Right atrium auricular region (tissue), 2 donors: ENCODE data around the gene SPATS2. TPM values are rescaled to one million over a fixed set of nuclear protein-coding genes. Genes with fewer than 3 reads are reported as not detected.

Experiments
- DNase-seq: peaks from one replicate; pipeline ENCODE4 v3.0.0-alpha.2; 2019; ENCODE audit warnings: low spot score
- H3K27ac ChIP-seq, 2 donors: fragments of 200-600 bp; sonication (generic); 1 replicate in 1 of 2; 2 replicates in 1 of 2; pipeline ENCODE4 v1.5.1; 2016 to 2019
- H3K27me3 ChIP-seq, 2 donors: fragments of 200-600 bp; sonication (generic); one replicate each; pipeline versions ENCODE4 v1.5.1 to v1.6.0; 2017 to 2019
- H3K36me3 ChIP-seq: fragments of 200-600 bp; sonication (generic); one replicate; pipeline ENCODE4 v1.5.1; 2016
- H3K4me1 ChIP-seq, 2 donors: fragments of 200-600 bp; sonication (generic); one replicate each; pipeline versions ENCODE4 v1.5.1 to v1.6.0; 2017 to 2019
- H3K4me3 ChIP-seq, 2 donors: fragments of 200-600 bp; sonication (generic); 1 replicate in 1 of 2; 2 replicates in 1 of 2; pipeline ENCODE4 v1.5.1; 2017 to 2019; ENCODE audit warnings: mild to moderate bottlenecking in 1 of 2, moderate library complexity in 1 of 2
- H3K9me3 ChIP-seq, 2 donors: fragments of 200-600 bp; sonication (generic); one replicate each; pipeline ENCODE4 v1.5.1; 2019
- total RNA-seq, 2 donors: library from RNA; depleted of rRNA; stranded (reverse); fragments of >200 nt; gene quantifications; one replicate each; pipeline ENCODE4 v1.1.0, GENCODE V29; 2016
- TF ChIP-seq, protein P1 (sequence below), 2 donors: fragments of 200-600 bp; sonication (generic); IDR thresholded peaks; one replicate each; pipeline ENCODE4 v1.5.1; 2019; ENCODE audit warnings: antibody characterized with exemption in 2 of 2

SPATS2 gene
- total RNA-seq, 2 donors from 2014 or later = 4.6 to 7.6 TPM

DNA sequence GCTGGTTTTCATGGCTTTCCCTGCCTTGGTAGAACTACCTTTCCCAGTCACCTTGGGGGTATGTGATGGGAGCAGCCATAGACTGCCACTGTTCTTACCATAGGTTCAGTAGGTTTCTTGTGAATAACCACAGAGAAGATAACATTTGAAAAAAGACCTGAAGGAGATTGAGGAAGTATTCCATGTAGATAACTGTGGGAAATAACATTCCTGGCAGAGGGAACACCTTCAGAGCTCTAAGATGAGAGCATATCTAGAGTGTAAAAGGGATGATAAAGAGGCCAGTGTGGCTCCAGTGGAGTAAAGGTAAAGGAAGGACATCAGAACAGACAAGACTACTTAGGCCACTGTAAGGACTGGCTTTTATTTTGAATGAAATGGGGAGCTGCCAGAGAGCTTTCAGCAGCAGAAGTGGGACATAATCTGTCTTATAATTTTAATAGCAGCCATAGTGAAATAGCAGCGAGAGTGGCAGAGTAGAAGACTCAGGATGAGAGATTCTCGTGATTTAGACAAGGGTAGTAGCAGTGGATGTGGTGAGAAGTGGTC, 88.9 kb downstream of the SPATS2 start:
- TF ChIP-seq, protein P1, sequence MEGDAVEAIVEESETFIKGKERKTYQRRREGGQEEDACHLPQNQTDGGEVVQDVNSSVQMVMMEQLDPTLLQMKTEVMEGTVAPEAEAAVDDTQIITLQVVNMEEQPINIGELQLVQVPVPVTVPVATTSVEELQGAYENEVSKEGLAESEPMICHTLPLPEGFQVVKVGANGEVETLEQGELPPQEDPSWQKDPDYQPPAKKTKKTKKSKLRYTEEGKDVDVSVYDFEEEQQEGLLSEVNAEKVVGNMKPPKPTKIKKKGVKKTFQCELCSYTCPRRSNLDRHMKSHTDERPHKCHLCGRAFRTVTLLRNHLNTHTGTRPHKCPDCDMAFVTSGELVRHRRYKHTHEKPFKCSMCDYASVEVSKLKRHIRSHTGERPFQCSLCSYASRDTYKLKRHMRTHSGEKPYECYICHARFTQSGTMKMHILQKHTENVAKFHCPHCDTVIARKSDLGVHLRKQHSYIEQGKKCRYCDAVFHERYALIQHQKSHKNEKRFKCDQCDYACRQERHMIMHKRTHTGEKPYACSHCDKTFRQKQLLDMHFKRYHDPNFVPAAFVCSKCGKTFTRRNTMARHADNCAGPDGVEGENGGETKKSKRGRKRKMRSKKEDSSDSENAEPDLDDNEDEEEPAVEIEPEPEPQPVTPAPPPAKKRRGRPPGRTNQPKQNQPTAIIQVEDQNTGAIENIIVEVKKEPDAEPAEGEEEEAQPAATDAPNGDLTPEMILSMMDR (IDR thresholded peaks at IDR 0.05) = no peak

DNA sequence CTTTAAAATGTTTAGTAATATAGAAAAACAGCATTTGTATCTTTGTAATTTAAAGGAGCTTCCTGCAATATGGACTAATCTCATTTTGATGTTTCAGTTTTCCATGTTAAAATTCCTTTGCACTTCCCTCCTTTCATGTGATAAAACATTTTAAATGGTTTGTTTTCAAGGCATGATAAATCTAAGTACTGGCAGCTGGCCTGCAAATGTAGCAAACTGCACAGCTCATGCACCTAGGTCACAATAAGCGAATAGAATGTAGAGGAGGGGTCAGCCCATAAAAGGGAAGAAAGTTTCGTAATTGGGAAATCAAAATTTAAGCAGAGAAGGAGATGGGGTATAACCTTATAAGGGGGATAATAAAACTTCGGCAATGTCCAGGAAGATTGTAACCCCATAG, 91.6 kb downstream of the SPATS2 start:
- TF ChIP-seq, protein P1 (IDR thresholded peaks at IDR 0.05) = no peak
- Histone ChIP-seq H3K4me3 (no peak overlapping the region), H3K27ac (no peak overlapping the region), H3K4me1 (peaks cover 0 to 26% of the 10 kb centered on the region in 2 donors), H3K27me3 (no peaks in the 10 kb centered on the region), H3K9me3 (no peaks in the 10 kb centered on the region), H3K36me3 (no peaks in the 10 kb centered on the region)
- no peak for DNase-seq

More for the DNA sequence above, 88.9 kb downstream of the SPATS2 start:
- Histone ChIP-seq H3K4me1 (peaks cover 0 to 11% of the 10 kb centered on the region in 2 donors), H3K9me3 (no peaks in the 10 kb centered on the region), H3K4me3 (no peak overlapping the region), H3K27ac (no peak overlapping the region), H3K36me3 (no peaks in the 10 kb centered on the region), H3K27me3 (no peaks in the 10 kb centered on the region)
- no peak for DNase-seq

DNA sequence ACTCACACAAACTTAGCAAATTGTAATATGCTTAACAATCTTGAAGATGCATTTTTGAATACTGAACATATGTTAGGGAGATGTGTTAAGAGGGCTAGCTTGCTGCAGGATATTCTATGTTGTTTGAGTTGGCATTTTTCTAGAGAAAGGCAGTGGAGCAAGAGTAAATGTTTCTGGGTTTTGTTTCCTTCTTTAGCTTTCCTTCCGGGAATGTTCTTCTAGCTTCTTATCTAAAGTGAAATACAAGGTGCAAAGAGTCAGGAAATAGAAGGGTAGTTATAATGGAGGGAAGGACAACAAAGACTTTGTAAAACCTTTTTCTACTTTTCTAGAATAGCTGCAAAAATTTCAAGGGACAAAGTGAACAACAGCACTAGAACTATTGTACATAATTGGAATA, 94.0 kb downstream of the SPATS2 start:
- TF ChIP-seq, protein P1 (IDR thresholded peaks at IDR 0.05) = no peak
- H3K4me3 ChIP-seq = no peak overlapping the region
- H3K27me3 ChIP-seq = no peaks in the 10 kb centered on the region
- H3K36me3 ChIP-seq = no peaks in the 10 kb centered on the region
- no peak for DNase-seq
- no peaks in the 10 kb centered on the region for H3K9me3 ChIP-seq
- H3K4me1 ChIP-seq = peaks cover 0 to 23% of the 10 kb centered on the region in 2 donors
- H3K27ac ChIP-seq = no peak overlapping the region

DNA sequence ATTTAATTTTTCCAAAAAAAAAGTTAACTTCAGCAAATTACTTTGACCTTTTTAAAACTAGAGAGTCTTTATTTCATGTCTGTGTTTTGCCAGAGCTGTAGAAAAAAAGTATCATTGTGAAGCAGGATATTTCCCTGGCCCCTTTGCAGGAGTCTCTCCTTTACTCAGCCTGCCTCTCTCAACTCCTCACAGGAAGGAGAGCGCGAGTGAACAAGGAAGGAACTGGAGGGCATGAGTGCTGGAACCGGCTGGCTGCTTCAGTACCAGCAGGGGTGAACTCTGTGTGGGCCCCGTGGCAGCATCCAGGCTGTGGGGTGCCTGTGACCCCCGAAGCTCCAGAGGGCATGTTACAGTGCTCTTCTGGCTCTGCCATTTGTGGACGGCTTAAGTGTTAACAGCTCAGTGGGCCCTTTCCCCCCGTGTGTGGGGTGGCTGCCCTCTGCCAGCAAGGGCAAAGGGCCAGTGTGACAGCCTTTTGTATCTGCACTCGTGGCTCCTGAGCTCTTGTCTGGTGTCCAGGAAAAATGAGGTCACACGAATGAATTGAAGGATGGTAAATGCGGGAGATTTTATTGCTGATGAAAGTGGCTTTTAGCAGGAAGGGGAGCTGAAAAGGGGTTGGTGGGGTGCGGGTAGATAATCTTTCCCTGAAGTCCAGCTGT, 95.0 kb downstream of the SPATS2 start:
- Histone ChIP-seq H3K4me3 (no peak overlapping the region), H3K4me1 (peaks cover 0 to 20% of the 10 kb centered on the region in 2 donors), H3K9me3 (no peaks in the 10 kb centered on the region), H3K27me3 (no peaks in the 10 kb centered on the region), H3K27ac (no peak overlapping the region), H3K36me3 (no peaks in the 10 kb centered on the region)
- TF ChIP-seq, protein P1 (IDR thresholded peaks at IDR 0.05) = no peak
- DNase-seq = no peak

DNA sequence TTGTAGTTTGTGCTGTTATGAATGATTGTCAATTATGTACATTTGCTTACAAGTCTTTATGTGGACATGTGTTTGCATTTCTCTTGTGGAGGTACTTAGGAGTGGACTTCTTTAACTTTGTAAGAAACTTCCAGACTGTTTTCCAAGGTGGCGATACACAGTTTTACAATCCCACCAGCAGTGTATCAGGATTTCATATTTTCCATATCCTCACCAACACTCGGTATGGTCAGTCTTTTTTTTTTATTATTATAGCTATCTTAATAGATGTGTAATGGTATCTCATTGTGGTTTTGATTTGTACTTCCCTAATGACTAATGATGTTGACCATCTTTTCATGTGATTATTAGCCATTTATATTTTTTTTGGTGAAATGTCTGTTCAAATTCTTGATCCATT, 97.9 kb downstream of the SPATS2 start:
- no peak for DNase-seq
- TF ChIP-seq, protein P1 (IDR thresholded peaks at IDR 0.05) = no peak
- Histone ChIP-seq H3K27me3 (no peaks in the 10 kb centered on the region), H3K4me3 (no peak overlapping the region), H3K36me3 (no peaks in the 10 kb centered on the region), H3K9me3 (no peaks in the 10 kb centered on the region), H3K4me1 (peaks cover 0 to 20% of the 10 kb centered on the region in 2 donors), H3K27ac (no peak overlapping the region)
